Karpas-422 (cell line): ENCODE results near the gene UBR3. TPM values are rescaled to one million over a fixed set of nuclear protein-coding genes. Genes with fewer than 3 reads are reported as not detected.

Experiments
- DNase-seq: peaks from one replicate; pipeline ENCODE4 v3.0.0-alpha.2; 2015
- H2AFZ ChIP-seq: fragments of 200-600 bp; sonication (generic); 2 replicates; pipeline ENCODE4 v1.6.1; 2014; ENCODE audit warnings: antibody characterized with exemption, low read length, mixed read lengths
- H3K27ac ChIP-seq: fragments of 200-600 bp; sonication (generic); 2 replicates; pipeline ENCODE4 v1.5.1; 2014; ENCODE audit warnings: mild to moderate bottlenecking, low read length, moderate library complexity
- H3K27me3 ChIP-seq: fragments of 200-600 bp; sonication (generic); 2 replicates; pipeline ENCODE4 v1.6.1; 2014; ENCODE audit warnings: low read length, mixed read lengths
- H3K36me3 ChIP-seq: fragments of 200-600 bp; sonication (generic); 2 replicates; pipeline ENCODE4 v1.6.1; 2014; ENCODE audit warnings: low read length, mixed read lengths; ENCODE audit not compliant: insufficient read depth
- H3K4me1 ChIP-seq: fragments of 200-600 bp; sonication (generic); 2 replicates; pipeline ENCODE4 v1.6.1; 2014; ENCODE audit warnings: mild to moderate bottlenecking, low read length, mixed read lengths
- H3K4me2 ChIP-seq: fragments of 200-600 bp; sonication (generic); 2 replicates; pipeline ENCODE4 v1.6.1; 2014; ENCODE audit warnings: low read length, low read depth, mild to moderate bottlenecking; ENCODE audit not compliant: poor library complexity, severe bottlenecking
- H3K4me3 ChIP-seq: fragments of 200-600 bp; sonication (generic); 2 replicates; pipeline ENCODE4 v1.5.1; 2014; ENCODE audit warnings: mild to moderate bottlenecking, antibody characterized with exemption, low read length, mixed read lengths
- H3K79me2 ChIP-seq: fragments of 200-600 bp; sonication (generic); 2 replicates; pipeline ENCODE4 v1.6.1; 2014; ENCODE audit warnings: mild to moderate bottlenecking, low read length, mixed read lengths
- H3K9ac ChIP-seq: fragments of 200-600 bp; sonication (generic); 2 replicates; pipeline ENCODE4 v1.6.0; 2014; ENCODE audit warnings: low read length
- H3K9me2 ChIP-seq: fragments of 200-600 bp; sonication (generic), shearing (Covaris generic); replicated peaks from 2 replicates; pipeline ENCODE4 v1.6.0; 2014; ENCODE audit warnings: mild to moderate bottlenecking, low read length, moderate library complexity; ENCODE audit not compliant: insufficient read depth
- H3K9me3 ChIP-seq: fragments of 300-700, 200-600 bp; sonication (generic); 2 replicates; pipeline ENCODE4 v1.6.1; 2014; ENCODE audit warnings: low read length, mixed read lengths
- H4K20me1 ChIP-seq: fragments of 200-600 bp; sonication (generic); 2 replicates; pipeline ENCODE4 v1.6.1; 2014; ENCODE audit warnings: mild to moderate bottlenecking, antibody characterized with exemption, low read length, low read depth; ENCODE audit not compliant: insufficient read depth
- total RNA-seq: library from RNA; depleted of rRNA; stranded (reverse); fragments of >200 nt; shearing (Covaris generic); gene quantifications from 2 replicates; pipeline ENCODE4 v1.2.3, GENCODE V29; 2014; ENCODE audit warnings: low replicate concordance

The UBR3 gene
- total RNA-seq, 1 experiment from 2014 or later: 50.8 TPM

- no peak overlapping the region for H3K4me3 ChIP-seq
- H3K27ac ChIP-seq: no peak overlapping the region
- no peak overlapping the region for H3K9ac ChIP-seq
- H2AFZ ChIP-seq: no peak overlapping the region
- DNase-seq: peak; percentile 50
- no peak overlapping the region for H3K4me2 ChIP-seq
- peaks cover 8% of the 10 kb centered on the region for H3K36me3 ChIP-seq
- no peaks in the 10 kb centered on the region for H4K20me1 ChIP-seq
- peaks cover 17% of the 10 kb centered on the region for H3K4me1 ChIP-seq
- peaks cover 14% of the 10 kb centered on the region; the same call in 1 of the 2 replicates for H3K79me2 ChIP-seq
- H3K27me3 ChIP-seq: no peaks in the 10 kb centered on the region
- H3K9me2 ChIP-seq: no peaks in the 10 kb centered on the region
- peaks cover 9% of the 10 kb centered on the region; the same call in 1 of the 2 replicates for H3K9me3 ChIP-seq
These were observed 153.4 kb downstream of the UBR3 start for GRCh38 chr2:169980643-169981042.

- Histone ChIP-seq H3K27me3 (no peaks in the 10 kb centered on the region), H3K4me2 (no peak overlapping the region), H3K9me3 (no peaks in the 10 kb centered on the region), H3K27ac (no peak overlapping the region), H4K20me1 (no peaks in the 10 kb centered on the region), H3K4me3 (no peak overlapping the region), H3K79me2 (no peaks in the 10 kb centered on the region), H3K36me3 (no peaks in the 10 kb centered on the region), H3K4me1 (peaks cover 17% of the 10 kb centered on the region), H3K9ac (no peak overlapping the region), H3K9me2 (no peaks in the 10 kb centered on the region), H2AFZ (no peak overlapping the region)
- no peak for DNase-seq
These were observed 155.7 kb downstream of the UBR3 start for GRCh38 chr2:169982929-169983328.

- Histone ChIP-seq H3K9me3 (no peaks in the 10 kb centered on the region), H2AFZ (no peak overlapping the region), H4K20me1 (no peaks in the 10 kb centered on the region), H3K36me3 (no peaks in the 10 kb centered on the region), H3K9ac (no peak overlapping the region), H3K4me3 (no peak overlapping the region), H3K27me3 (no peaks in the 10 kb centered on the region), H3K4me1 (peaks cover 17% of the 10 kb centered on the region), H3K27ac (no peak overlapping the region), H3K4me2 (no peak overlapping the region), H3K79me2 (no peaks in the 10 kb centered on the region), H3K9me2 (no peaks in the 10 kb centered on the region)
- DNase-seq: no peak
These were observed 156.3 kb downstream of the UBR3 start for GRCh38 chr2:169983506-169983905.

- Histone ChIP-seq H3K9me2 (no peaks in the 10 kb centered on the region), H3K4me3 (no peak overlapping the region), H3K9me3 (no peaks in the 10 kb centered on the region), H2AFZ (no peak overlapping the region), H4K20me1 (no peaks in the 10 kb centered on the region), H3K27ac (no peak overlapping the region), H3K9ac (no peak overlapping the region), H3K27me3 (no peaks in the 10 kb centered on the region), H3K4me2 (no peak overlapping the region), H3K36me3 (no peaks in the 10 kb centered on the region), H3K79me2 (no peaks in the 10 kb centered on the region), H3K4me1 (peaks cover 17% of the 10 kb centered on the region)
- no peak for DNase-seq
These were observed 156.9 kb downstream of the UBR3 start for GRCh38 chr2:169984145-169984544.

- Histone ChIP-seq H3K79me2 (no peaks in the 10 kb centered on the region), H3K36me3 (peaks cover 3% of the 10 kb centered on the region; the same call in 1 of the 2 replicates), H3K27me3 (no peaks in the 10 kb centered on the region), H3K4me2 (peak overlapping the region; percentile 70), H3K9me2 (no peaks in the 10 kb centered on the region), H4K20me1 (no peaks in the 10 kb centered on the region), H3K9ac (no peak overlapping the region), H3K4me3 (peak overlapping the region; percentile 12; the same call in 1 of the 2 replicates), H3K4me1 (peaks cover 55% of the 10 kb centered on the region), H3K9me3 (no peaks in the 10 kb centered on the region), H2AFZ (no peak overlapping the region), H3K27ac (peak overlapping the region; percentile 66)
- DNase-seq: no peak
These were observed 167.5 kb downstream of the UBR3 start for GRCh38 chr2:169994752-169995151.

GRCh38 chr2:169997140-169997887 is 170.1 kb downstream of the UBR3 start:
- H4K20me1 ChIP-seq: no peaks in the 10 kb centered on the region
- peak overlapping the region; percentile 4; the same call in 1 of the 2 replicates for H3K4me3 ChIP-seq
- H3K4me2 ChIP-seq: peak overlapping the region; percentile 29
- no peak overlapping the region for H3K9ac ChIP-seq
- H3K9me2 ChIP-seq: no peaks in the 10 kb centered on the region
- no peaks in the 10 kb centered on the region for H3K9me3 ChIP-seq
- no peaks in the 10 kb centered on the region for H3K79me2 ChIP-seq
- H3K4me1 ChIP-seq: peaks cover 55% of the 10 kb centered on the region
- peak; percentile 90 for DNase-seq
- H2AFZ ChIP-seq: no peak overlapping the region
- H3K27me3 ChIP-seq: no peaks in the 10 kb centered on the region
- H3K36me3 ChIP-seq: peaks cover 3% of the 10 kb centered on the region; the same call in 1 of the 2 replicates
- peak overlapping the region; percentile 67 for H3K27ac ChIP-seq

- Histone ChIP-seq H3K4me2 (no peak overlapping the region), H3K79me2 (no peaks in the 10 kb centered on the region), H3K4me1 (peaks cover 46% of the 10 kb centered on the region), H3K9me3 (no peaks in the 10 kb centered on the region), H2AFZ (no peak overlapping the region), H3K27me3 (no peaks in the 10 kb centered on the region), H3K9ac (no peak overlapping the region), H3K9me2 (no peaks in the 10 kb centered on the region), H3K36me3 (peaks cover 3% of the 10 kb centered on the region; the same call in 1 of the 2 replicates), H4K20me1 (no peaks in the 10 kb centered on the region), H3K27ac (no peak overlapping the region), H3K4me3 (no peak overlapping the region)
- no peak for DNase-seq
These were observed 171.8 kb downstream of the UBR3 start for GRCh38 chr2:169999054-169999453.

- Histone ChIP-seq H3K9me3 (no peaks in the 10 kb centered on the region), H3K27ac (no peak overlapping the region), H3K4me2 (no peak overlapping the region), H3K9ac (no peak overlapping the region), H3K4me1 (peaks cover 18% of the 10 kb centered on the region), H3K36me3 (peaks cover 3% of the 10 kb centered on the region; the same call in 1 of the 2 replicates), H3K9me2 (no peaks in the 10 kb centered on the region), H2AFZ (no peak overlapping the region), H3K27me3 (no peaks in the 10 kb centered on the region), H4K20me1 (no peaks in the 10 kb centered on the region), H3K79me2 (no peaks in the 10 kb centered on the region), H3K4me3 (no peak overlapping the region)
- no peak for DNase-seq
These were observed 174.8 kb downstream of the UBR3 start for GRCh38 chr2:170002096-170002495.
